GM21825 (cell line): ENCODE data around the gene CAPSL.
"Not testable (repeated sequence)": the region's sequence is repeated elsewhere in the genome, so short reads cannot be mapped to it uniquely, and the experiment has no call there.

Experiments
- ATAC-seq: cut with Tn5 transposase; IDR thresholded peaks from one replicate; pipeline ENCODE4 v1.9.1; 2021; ENCODE audit warnings: mild to moderate bottlenecking, moderate library complexity; ENCODE audit not compliant: unreplicated experiment

CAPSL gene

GRCh38 chr5:35908814-35909213, 29.6 kb downstream of the CAPSL start:
- no peak for ATAC-seq

GRCh38 chr5:35908228-35908627, 30.2 kb downstream of the CAPSL start:
- no peak for ATAC-seq

- ATAC-seq, result peak; percentile 60
These were observed 33.8 kb downstream of the CAPSL start for GRCh38 chr5:35904443-35905132.

- ATAC-seq, result no peak
These were observed 34.7 kb downstream of the CAPSL start for GRCh38 chr5:35903631-35904203.

GRCh38 chr5:35902046-35902672, 36.3 kb downstream of the CAPSL start:
- ATAC-seq, result peak; percentile 65

GRCh38 chr5:35900972-35901695, 37.3 kb downstream of the CAPSL start:
- ATAC-seq, result no peak

- no peak for ATAC-seq
These were observed 38.6 kb downstream of the CAPSL start for GRCh38 chr5:35899800-35900199.

GRCh38 chr5:35898952-35899660, 39.3 kb downstream of the CAPSL start:
- no peak for ATAC-seq

- ATAC-seq, result no peak
These were observed 44.3 kb downstream of the CAPSL start for GRCh38 chr5:35894131-35894530.

- ATAC-seq, result not testable (repeated sequence)
These were observed 45.6 kb downstream of the CAPSL start for GRCh38 chr5:35892799-35893198.

GRCh38 chr5:35890021-35891020, 48.1 kb downstream of the CAPSL start:
- no peak for ATAC-seq

GRCh38 chr5:35887321-35888100, 50.9 kb downstream of the CAPSL start:
- ATAC-seq, result no peak

GRCh38 chr5:35886381-35886780, 52.0 kb downstream of the CAPSL start:
- no peak for ATAC-seq

GRCh38 chr5:35884773-35885172, 53.6 kb downstream of the CAPSL start:
- ATAC-seq, result no peak

- peak; percentile 71 for ATAC-seq
These were observed 54.1 kb downstream of the CAPSL start for GRCh38 chr5:35884191-35884769.

- no peak for ATAC-seq
These were observed 56.7 kb downstream of the CAPSL start for GRCh38 chr5:35881758-35882157.

GRCh38 chr5:35880156-35880555, 58.3 kb downstream of the CAPSL start:
- no peak for ATAC-seq

- ATAC-seq, result no peak
These were observed 58.8 kb downstream of the CAPSL start for GRCh38 chr5:35879649-35880048.

GRCh38 chr5:35879096-35879495, 59.3 kb downstream of the CAPSL start:
- no peak for ATAC-seq
